NOMO-1 treated with DMSO at 0.1 percent for 48 hours (cell line): ENCODE results near the gene TCP10L.

Experiments
- DNase-seq: peaks from one replicate; lab custom pipeline; 2025; ENCODE audit not compliant: unreplicated experiment; lab: John Stamatoyannopoulos, UW

The TCP10L gene

GRCh38 chr21:32525282-32525681 lies 60.0 kb downstream of the TCP10L start:
- no peak for DNase-seq

DNA sequence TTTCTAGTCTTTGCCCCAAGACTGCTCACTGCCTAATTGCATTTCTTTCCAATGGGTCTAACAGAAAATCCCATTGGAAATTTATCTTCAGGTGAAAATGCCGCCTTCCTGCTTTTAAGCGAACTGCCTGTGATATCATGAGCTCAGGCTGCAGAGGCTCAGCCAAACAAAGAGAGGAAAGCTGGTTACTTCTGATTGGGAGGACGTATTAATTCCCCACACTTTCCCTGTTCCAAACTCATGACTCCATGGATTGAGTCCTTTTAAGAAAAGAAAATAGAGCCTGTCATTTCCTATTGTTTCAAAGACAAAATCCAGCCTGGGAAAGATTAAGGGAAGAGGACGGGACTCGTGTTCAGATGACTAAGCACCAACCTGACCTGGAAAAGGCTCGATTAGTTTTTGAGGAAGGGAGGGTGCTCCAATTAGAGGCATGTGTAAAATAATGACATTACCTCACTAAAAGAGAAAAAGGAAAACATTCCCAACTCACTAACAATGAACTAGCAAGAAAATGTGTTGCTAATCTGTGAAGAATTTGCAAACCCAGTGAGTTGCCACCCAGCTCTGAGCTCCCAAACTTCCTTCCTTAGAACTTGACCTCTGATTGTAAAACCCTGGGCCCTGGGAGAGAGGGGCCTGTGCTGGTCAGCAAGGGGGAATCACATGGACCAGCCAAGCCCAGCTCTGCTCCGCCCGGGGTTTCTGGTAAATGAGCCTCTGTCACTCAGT lies 61.2 kb downstream of the TCP10L start:
- no peak for DNase-seq
